GM21381 (cell line): ENCODE results near the gene AEBP2.
"Not testable (repeated sequence)": the region's sequence is repeated elsewhere in the genome, so short reads cannot be mapped to it uniquely, and the experiment has no call there.

Source experiments
- ATAC-seq: cut with Tn5 transposase; IDR thresholded peaks from one replicate; pipeline ENCODE4 v1.9.1; 2021; ENCODE audit warnings: mild to moderate bottlenecking, moderate library complexity; ENCODE audit not compliant: unreplicated experiment

The AEBP2 gene

GRCh38 chr12:19453961-19454360, 14.7 kb downstream of the AEBP2 start:
- ATAC-seq, result no peak

DNA sequence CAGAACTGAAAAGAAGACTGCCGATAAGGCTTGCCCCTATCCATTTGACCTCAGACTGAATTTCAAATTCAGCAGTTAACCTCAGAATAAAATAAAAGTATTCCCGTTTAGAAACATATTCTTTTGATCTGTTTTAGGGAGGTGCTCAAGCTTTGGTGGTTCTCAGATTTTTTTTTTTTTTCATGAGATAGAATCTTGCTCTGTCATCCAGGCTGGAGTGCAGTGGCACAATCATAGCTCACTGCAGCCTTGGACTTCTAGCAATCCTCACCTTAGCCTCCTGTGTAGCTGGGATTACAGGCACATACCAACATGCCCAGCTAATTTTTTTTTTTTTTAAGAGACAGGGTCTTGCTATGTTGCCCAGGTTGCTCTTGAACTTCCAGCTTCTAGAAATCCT, 15.5 kb downstream of the AEBP2 start:
- ATAC-seq, result no peak

DNA sequence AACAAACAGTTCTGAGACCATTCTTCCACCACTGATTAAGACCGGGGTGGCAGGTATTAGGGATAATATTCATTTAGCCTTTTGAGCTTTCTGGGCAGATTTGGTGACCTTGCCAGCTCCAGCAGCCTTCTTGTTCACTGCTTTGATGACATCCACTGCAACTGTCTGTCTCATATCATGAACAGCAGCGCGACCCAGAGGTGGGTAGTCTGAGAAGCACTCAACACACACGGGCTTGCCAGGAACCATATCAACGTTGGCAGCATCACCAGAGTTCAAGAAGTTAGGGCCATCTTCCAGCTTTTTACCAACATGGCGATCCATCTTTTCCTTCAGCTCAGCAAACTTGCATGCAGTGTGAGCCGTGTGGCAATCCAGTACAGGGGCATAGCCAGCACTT, 16.9 kb downstream of the AEBP2 start:
- no peak for ATAC-seq

DNA sequence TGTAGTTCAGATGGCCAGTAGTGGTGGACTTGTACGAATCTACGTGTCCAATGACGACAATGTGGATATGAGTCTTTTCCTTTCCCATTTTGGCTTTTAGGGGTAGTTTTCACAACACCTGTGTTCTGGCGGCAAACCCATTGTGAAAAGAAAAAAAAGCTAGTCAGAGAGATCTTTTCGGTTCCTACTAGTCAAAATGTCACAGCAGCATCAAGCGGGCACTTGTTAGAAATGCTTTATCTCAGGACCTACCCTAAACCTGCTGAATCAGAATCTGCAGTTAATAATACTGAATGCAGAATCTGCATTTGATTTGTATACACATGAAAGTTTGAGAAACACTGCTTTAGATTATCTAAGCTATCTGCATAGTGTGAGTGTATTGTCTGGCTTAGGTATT, 18.3 kb downstream of the AEBP2 start:
- no peak for ATAC-seq

DNA sequence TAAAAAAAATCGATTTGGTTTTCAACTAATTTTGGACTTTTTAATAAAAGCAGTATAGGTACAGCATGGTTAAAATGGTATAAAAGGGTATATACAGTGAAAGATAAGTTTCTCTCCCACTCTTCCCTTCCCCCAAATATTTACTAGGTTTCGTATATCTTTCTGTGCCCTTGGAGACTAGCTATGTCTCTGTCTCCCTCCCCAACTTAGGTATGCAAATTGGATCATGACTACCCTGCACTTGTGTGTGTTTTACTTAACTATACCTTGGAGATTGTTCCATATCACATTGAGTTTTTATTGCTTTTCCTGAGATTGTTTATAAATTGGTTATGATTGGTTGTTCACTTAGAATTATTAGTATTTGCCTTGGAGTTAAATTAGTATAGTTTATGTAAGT, 19.4 kb downstream of the AEBP2 start:
- no peak for ATAC-seq

- no peak for ATAC-seq
Measured at GRCh38 chr12:19461999-19462398, 22.7 kb downstream of the AEBP2 start.

DNA sequence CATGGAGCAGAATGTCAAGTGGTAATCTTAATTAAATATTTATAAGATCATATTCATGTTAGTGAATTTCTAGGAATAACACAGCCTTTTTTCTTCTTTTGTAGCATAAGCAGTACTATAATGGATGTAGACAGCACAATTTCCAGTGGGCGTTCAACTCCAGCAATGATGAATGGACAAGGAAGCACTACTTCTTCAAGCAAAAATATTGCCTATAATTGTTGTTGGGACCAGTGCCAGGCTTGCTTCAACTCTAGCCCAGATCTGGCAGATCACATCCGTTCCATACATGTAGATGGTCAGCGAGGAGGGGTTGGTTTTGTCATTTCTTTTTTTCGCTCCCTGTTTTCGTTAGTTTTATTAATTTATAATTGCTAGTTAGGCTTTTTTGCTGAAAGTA, 23.1 kb downstream of the AEBP2 start:
- ATAC-seq, result no peak

- no peak for ATAC-seq
Measured at GRCh38 chr12:19464192-19464580, 24.9 kb downstream of the AEBP2 start.

- ATAC-seq, result no peak
Measured at GRCh38 chr12:19465711-19466110, 26.4 kb downstream of the AEBP2 start.

DNA sequence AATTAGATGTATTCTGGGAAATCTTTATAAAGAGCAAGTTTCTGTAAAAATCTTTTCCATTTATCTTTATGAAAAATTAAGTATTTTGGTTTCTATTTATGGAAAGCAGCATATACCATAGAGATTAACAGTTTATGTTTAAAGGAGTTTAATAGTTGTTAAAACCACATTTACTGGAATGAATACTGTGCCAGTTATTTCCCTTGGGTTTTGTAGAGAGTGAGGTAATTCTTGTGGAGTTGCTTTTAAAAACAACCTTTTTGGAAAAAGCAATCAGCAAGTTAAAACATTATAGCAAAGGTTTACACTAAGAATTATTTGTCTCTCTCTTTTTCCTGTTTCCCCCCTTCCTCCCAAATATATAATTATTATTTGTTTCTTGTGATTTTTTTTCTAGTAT, 34.9 kb downstream of the AEBP2 start:
- ATAC-seq, result no peak

GRCh38 chr12:19475884-19476505, 36.7 kb downstream of the AEBP2 start:
- ATAC-seq, result not testable (repeated sequence)

DNA sequence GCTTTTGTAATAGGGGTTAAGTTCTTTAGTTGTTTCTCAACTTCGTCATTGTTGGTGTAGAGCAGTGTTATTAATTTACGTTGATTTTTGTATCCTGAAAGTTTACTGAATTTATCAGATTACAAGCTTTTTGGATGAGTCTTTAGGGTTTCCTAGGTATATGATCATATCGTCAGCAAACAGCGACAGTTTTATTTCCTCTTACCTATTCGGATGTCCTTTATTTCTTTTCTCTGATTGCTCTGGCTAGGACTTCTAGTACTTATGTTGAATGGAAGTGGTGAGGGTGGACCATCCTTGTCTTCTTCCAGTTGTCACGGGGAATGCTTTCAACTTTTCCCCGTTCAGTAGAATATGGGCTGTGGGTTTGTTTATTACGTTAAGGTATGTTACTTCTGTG, 37.8 kb downstream of the AEBP2 start:
- no peak for ATAC-seq

DNA sequence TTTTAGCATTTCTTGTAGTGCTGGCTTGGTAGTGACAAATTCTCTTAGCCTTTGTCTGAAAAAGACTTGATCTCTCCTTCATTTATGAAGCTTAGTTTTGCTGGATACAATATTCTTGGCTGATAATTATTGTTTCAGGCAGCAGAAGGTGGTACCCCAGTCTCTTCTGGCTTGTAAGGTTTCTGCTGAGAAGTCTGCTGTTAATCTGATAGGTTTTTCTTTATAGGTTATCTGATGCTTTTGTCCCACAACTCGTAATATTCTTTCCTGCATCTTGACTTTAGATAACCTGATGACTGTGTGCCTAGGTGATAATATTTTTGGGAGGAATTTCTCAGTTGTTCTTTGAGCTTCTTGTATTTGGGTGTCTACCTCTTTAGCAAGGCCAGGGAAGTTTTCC, 41.2 kb downstream of the AEBP2 start:
- ATAC-seq, result no peak

DNA sequence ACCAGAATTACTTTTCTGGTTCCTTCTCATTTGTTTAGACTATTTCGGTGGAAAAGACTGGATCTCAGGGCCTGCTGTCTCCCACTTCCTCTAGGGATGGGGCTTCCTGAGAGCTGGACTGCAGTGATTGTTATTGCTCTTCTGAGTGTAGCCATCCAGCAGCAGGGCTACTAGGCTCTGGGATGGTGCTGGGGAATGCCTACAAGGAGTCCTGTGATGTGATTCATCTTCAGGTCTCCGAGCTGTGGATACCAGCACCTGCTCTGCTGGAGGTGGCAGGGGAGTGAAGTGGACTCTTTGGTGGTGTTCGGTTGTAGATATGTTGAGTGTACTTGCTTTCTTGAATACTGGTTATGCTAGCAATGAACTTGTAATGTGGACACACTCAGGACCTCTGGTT, 42.7 kb downstream of the AEBP2 start:
- ATAC-seq, result no peak

DNA sequence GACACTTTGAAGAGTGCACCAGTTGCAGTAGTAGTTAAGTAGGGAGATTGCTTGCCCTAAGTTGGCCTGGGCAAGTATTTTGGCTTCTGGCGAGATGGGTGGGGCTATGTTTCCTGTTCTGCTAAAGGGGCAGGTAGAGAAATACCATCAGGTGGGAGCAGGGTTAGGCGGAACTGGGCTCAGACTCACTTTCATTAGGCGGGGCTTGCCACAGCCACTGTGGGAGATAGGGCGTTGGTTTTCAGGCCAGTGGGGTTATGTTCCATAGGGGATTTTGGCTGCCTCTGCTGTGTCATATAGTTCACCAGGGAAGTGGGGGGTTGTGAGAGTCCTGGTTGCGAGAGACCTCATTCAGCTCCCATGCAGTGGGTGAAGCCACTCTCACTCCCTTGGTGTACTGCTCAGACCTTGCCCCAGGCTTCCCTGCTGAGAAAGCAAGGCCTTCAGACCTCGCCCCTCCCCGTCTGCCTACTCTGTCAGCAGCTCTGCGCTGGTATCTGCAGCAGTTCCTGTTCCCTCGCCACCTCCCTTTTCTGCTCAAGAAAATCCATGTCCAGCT, 43.3 kb downstream of the AEBP2 start:
- peak; percentile 84 for ATAC-seq

GRCh38 chr12:19483727-19484126, 44.4 kb downstream of the AEBP2 start:
- ATAC-seq, result no peak

DNA sequence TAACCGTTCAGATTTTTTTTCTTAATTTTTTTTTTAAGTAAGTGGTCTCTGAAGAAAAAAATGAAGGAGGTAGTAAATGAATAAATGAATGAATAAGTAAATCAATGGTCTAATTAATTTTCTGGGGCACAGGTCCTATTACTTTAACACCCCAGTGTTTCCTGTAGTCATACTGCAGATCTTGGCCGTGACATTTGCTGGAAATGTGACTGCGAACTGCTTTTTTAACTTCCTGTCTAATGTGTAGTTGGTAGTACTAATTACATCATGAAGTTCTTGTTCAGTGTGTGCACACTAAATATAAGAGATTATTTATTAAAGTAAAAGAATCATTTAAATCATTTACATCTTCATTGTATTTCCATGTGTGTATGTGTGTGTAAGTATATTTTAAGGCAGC, 45.4 kb downstream of the AEBP2 start:
- ATAC-seq, result no peak

DNA sequence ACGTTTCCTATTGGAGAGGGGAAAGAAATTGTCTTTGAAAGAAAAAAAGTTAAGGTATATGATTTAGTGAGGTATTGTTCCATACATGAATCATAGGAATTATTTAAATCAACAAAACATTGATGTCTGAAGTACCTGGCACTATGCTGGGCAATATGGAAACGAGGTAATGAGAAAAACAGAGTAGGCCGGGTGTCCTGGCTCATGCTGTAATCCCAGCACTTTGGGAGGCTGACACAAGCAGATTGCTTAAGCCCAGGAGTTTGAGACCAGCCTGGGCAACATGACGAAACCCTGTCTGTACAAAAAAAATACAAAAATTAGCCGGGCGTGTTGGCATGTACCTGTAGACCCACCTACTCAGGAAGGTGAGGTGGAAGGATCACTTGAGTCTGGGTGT, 45.9 kb downstream of the AEBP2 start:
- no peak for ATAC-seq

DNA sequence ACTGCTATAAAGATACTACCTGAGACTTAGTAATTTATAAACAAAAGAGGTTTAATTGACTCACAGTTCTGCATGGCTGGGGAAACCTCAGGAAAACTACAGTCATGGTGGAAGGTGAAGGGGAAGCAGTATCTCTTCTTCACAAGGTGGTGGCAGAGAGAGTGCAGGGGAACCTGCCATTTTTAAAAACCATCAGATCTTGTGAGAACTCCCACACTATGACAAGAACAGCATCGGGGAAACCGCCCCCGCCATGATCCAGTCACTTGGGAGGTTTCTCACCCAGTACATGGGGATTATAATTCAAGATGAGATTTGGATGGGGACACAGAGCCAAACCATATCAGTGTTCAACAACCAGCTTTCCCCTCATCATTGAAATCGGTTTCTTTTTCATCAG, 49.9 kb downstream of the AEBP2 start:
- ATAC-seq, result no peak

- ATAC-seq, result no peak
Measured at GRCh38 chr12:19490908-19491307, 51.6 kb downstream of the AEBP2 start.

DNA sequence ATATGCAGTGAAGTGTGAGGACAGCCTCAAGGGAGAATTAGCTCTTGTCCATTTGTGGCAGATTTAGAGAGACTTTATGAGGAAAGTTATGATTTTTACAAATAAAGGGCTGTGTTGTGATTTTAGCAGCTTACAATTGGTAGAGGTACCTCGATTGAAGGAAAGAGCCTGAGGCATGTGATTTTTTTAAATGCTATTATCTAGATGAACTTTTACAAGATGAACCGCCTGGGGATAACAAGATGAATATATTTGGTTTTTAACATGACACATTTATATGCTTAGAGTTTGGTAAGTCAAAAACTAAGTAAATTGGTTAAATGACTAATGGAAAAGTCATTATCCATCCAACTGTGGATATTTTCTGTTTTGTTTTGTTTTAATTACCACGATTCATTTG, 52.6 kb downstream of the AEBP2 start:
- no peak for ATAC-seq

- no peak for ATAC-seq
Measured at GRCh38 chr12:19496219-19496878, 57.1 kb downstream of the AEBP2 start.

DNA sequence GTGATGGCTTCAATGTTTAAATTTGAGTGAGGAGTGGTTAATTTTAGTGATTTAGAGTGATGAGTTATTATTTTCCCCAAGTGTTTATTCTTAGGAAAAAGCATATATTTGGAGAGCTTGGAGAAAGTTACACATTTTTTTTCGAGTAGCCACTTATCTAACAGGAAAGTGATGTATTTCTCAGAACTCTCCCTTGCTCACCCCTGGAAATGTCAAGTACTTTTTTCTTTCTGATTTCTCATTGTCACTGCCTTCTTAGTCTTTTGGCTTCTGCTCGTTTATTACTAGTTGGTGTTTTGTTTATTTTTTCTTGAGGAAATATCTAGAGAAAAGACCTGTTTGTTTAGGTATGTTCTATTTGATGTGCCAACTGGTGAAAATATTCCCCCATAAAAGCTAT, 58.8 kb downstream of the AEBP2 start:
- no peak for ATAC-seq
